Dermis blood vessel endothelial cell (primary cell): ENCODE data around the gene ARHGDIB. TPM values are rescaled to one million over a fixed set of nuclear protein-coding genes. Genes with fewer than 3 reads are reported as not detected.
A peak's percentile ranks its signal among the peaks of the same experiment; 100 is the strongest.

ENCODE experiments used
- DNase-seq: peaks from one replicate; pipeline ENCODE4 v3.0.0; 2010
- total RNA-seq: library from RNA; depleted of rRNA; stranded (reverse); fragments of >200 nt; gene quantifications from 2 replicates; pipeline ENCODE4 v1.2.3, GENCODE V29; 2014

The ARHGDIB gene
- total RNA-seq, 1 donor from 2014 or later = 117 TPM

DNA sequence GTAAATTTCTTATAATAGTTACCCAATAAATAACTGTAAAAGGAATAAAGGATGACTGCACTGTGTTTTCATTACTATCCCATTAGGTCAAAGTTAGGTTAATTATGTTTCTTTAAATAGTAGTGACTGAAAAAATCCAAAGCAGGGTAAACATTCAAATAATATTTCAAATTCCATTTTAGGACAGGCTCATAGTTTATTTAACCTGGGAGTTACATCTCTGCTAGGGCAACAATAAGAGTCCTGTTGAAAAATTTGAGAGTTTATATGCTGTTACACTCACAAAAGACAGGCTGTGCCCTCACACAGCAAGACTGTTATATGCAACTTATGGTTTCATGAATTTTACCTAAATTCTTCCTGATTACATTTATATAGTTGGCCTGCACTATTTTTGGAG, 31.1 kb downstream of the ARHGDIB start:
- no peak for DNase-seq

DNA sequence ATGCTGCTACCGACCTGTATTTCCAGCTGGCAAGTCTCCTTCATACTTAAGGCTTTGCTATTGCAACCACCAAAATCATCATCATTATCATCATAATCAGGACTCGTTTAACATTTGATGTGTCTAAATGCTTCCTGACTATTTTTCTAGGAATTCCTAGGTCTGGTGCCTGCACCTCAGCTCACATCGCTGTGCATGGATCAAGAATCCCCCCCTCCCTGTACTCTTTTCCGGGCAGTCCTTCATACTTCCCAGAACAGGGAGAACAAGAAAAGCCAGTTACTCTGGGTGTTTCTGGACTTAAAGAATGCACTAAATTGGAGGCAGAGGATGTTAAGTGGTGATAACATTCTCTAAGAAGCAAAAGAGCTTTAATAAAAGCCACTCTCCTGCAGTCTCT, 32.5 kb downstream of the ARHGDIB start:
- no peak for DNase-seq

DNA sequence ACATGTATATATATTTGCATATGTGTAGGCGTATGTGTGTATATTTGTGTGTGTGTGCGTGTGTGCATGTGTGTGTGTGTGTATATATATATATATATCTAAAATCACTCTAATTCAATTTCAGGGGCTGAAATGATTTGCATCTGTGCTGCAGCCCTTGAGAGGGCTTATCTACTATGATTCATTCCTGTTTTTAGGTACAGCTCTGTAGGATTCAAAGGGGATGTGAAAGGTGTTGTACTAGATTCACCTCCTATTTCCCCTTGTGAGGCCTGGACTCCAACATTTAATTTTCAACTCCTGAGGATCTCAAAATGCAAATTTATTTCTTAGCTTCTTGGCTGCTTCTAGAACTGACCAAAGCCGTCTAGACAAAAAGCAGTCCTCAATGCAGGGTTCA, 34.1 kb downstream of the ARHGDIB start:
- no peak for DNase-seq

DNA sequence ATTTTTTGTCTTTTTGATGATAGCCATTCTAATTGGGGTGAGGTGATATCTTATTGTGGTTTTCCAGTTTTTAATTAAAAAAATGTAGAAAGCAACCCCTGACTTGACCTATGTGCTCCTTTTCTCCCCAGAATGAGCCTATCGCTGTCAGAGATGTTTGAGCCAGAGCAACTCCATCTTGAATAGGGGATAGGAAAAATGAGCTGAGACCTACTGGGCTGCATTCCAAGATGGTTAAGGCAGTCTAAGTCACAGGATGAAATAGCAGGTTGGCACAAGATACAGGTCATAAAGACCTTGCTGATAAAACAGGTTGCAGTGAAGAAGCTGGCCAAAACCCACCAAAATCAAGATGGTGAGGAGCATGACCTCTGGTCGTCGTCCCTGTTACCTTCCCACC, 36.9 kb downstream of the ARHGDIB start:
- no peak for DNase-seq

DNA sequence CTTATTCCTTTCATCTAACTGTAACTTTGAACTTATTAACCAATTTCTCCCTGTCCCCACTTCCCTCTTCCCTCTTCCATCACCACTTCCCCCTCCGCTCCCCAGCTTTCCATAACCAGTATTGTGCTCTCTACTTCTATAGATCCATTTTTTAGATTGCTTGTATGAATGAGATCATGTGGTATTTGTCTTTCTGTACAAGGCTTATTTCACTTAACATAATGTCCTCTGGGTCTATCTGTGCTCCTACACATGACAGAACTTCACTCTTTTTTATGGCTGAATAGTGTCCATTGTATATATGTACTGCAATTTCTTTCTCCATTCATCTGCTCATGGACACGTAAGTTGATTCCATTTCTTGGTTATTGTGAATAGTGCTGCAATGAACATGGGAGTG, 37.5 kb downstream of the ARHGDIB start:
- no peak for DNase-seq

DNA sequence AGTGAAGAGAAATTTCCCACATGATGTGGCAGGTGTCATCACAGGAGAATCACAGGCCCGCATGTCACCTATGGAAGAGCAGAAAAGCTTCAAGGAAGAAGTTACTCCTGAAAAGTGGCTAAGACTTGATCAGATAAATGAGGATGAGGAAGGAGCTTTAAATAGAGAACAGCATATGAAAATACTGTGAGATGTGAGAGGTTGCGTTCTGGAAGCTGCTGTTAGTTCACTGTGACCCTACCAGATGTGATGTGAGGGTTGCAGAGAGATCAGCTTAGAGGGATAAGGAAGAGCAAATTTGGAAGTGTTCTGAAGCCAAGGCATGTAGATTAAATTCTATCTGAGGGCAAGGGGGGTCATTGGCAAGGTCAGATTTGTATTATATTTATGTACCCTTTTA, 40.2 kb downstream of the ARHGDIB start:
- no peak for DNase-seq

DNA sequence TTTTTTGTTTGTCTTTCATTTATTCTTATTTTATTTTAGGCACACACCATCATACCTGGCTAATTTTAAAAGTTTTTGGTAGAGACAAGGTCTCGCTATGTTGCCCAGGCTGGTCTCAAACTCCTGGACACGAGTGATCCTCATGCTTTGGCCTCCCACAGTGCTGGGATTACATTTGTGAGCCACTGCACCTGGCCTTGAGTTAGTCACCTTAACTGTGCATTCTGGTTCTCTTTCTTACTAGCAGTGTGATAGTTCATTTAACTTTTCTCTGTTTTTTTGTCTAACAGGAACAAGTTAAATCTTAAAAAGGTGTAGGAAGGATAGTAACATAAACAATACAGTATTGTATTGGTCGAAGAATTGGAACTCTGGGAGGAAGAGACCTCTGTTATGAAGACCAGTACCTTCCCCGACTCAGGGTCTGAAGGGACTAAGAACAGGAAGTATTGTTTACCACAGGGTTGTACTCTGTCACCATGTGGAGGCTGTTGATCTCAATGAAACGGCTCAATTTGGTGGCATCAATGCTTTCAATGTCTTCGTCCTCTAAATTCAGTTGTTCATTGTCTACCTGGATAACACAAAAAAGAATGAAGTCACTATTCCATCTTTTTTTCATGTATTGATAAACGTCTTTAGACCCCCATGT, 40.8 kb downstream of the ARHGDIB start:
- no peak for DNase-seq

DNA sequence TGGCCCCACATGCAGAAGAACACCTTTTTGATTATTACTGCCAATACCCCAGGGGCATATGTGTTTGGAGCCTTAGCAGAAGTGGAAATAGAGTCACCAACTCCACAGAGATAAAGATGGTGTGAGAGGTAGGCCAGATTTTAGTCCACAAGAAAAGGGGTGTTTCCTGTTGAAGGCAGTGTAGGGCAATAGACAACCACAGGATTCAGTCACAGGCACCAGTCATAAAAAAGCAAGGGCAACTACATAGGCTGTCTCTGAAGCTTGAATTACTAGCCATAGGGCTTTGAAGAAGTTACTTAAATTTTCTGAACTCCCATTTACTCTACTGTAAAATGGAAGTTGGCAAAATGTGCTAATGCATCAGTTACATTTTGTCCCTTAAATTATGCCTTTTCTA, 41.9 kb downstream of the ARHGDIB start:
- no peak for DNase-seq

DNA sequence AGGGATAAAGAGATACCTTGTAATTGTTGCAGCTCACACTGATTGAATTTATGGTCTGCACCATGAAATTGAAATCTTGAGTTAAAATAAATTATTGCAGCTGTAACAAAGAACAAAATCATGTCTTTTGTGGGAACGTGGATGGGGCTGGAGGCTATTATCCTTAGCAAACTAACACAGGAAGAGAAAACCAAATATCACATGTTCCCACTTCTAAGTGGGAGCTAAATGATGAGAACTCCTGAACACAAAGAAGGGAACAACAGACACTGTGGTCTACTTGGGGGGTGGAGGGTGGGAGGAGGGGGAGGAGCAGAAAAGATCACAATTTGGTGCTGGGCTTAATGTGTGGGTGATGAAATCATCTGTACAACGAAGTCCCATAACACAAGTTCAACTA, 45.7 kb downstream of the ARHGDIB start:
- DNase-seq = no peak

DNA sequence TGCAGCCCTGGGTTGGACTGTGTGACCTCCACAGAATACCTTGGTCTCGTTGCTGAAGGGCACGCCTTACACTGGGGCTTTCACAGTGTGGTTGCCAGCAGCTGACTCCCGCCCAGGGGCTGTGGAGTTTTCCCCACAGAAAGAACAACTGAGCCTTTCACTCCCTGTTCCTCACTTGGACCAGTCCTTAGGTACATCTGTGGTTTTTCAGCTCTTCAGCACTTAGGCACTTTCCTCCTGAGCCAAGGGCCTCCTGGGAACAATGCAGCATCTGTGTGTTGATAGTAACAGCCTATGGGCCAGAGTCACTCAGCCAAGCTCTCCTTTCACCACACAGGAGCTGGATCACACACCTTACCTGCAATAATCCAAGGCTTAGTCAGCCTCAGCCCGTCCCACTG, 48.0 kb downstream of the ARHGDIB start:
- DNase-seq = no peak

DNA sequence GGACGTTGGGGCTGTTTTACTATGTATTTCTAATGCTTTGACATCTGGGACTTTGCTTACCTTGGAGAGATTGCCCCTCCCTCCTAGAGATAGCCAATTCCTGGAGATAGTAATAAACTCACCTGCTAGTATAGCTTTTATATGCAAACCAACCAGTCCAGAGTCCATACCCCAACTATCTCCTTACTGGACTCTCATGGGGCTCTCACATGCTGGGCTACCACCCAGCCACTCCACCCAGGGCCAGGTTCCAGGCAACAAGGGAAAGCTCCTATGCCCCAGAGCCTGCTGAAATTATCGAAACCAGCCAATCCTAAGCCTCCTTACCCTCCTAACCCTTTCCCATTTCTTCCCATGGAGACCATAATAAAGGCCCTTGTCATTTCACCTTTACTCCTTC, 50.3 kb downstream of the ARHGDIB start:
- DNase-seq = no peak

DNA sequence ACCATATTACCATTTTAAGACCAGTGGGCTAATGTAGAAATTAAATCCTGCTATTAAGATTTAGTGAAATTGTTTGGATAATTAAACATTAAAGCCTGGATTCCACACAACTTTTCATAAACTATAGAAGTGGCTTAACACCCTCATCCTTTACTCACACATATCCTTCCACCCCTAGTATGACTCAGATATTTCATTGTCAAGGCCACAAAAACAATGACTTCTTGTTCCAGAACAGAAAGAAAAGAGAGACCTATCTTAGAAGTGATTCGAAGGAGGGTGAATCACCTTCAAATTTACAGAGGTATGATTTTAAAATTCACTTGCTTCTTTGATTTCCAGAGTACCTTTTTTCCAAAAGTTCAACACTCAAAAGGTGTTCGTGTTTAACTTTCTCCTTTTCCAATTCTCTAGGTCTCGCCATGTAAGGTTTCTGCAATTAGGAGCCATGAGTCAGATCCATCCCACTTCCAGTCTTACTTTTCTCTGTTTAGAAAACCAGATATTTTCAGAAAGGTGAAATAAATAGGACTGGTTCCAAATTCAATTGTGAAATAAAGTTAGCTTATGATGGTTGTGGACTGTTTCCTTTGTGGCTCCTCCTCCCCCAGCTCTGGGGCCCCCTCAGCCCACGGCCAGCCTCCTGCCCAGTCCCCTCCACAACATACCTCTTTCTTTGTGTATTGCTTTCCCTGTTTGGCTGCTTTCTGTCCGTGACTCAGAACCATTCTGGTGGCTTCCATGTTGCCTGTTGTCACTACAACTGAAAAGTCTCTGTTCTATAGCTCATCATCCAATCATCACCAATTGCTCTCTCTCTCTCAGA, 51.1 kb downstream of the ARHGDIB start:
- peak; percentile 81 for DNase-seq

DNA sequence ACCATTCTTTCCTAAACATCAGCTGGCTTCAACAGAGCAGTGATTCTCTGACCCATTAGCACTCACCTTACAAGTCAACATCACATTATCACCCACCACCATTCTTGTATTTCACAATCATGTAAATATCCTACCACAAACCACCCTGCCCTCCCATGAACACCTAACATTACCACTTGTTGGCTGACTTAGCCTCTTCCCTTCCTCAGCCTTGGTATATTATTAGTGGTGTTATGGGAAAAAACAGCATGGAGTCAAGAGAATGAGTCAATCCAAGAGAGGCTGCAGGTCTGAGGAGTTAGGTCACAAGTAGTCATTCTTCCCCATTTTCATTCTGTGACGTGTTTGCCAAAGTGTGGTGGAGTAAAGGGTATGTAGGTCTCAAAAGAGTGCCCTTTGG, 53.4 kb downstream of the ARHGDIB start:
- no peak for DNase-seq

DNA sequence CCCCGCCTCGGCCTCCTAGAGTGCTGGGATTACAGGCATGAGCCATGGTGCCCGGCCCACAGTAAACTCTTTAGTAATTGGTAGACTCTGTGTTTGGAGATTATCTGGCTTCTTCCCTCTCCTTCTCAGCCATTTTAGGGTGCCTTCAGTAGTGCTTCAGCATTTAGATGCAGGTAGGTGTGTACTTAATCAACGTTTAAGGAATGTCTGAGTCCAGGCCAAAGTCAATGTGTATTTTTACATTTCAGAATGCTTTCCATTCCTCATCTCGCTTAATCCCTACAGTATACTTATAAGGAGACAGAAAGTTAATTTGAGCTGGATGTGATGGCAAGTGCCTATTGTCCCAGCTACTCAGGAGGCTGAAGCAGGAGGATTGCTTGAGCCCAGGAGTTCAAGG, 55.3 kb downstream of the ARHGDIB start:
- DNase-seq = no peak

DNA sequence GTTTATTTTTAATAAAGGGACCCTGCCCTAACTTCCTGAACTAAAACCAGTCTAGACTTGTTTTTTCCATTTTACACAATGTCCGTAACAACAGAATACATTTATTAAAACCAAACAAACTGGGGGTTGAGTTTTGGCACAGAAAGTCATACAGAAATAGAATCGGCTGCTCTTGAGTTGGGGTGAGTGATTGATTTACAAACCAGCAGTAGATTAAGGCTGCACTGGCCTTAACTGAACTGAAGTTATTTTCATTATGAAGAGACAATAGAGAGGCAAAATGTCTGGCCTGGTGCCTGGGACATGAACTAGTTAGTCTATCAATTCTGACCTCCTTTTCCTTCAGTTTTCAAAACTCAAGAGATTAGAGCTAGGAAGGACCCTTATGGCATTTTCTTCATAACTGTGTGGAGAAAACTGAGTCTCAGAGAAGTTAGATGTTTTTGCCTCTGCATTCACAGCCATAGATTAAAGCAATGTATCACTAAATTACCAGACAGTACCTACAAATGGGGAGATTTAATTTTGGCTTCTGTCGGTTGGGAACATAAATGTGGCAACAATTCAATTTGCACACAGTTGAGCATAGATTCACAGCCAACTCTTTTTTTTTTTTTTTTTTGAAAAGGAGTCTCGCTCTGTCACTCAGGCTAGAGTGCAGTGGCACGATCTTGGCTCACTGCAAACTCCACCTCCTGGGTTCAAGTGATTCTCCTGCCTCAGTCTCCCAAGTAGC, 56.0 kb downstream of the ARHGDIB start:
- DNase-seq = peak; percentile 88

DNA sequence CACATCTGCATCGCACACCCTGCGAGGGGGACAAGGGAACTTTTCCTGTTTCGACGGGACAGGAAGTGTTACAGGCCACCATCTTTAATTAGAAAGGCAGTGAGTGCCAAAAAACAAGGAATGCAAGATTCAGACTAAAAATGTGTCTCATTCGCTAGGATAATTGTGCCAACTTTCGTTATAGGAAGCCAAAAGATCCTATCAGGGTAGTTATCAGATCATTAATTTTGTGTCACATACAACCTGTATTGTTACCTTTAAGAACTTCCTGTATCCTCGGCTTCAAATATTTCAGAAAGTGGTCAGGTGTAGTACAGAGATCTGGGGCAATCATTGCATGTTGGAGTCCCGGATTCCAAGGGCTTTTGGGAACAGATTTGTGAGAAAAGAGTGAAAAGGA, 56.5 kb downstream of the ARHGDIB start:
- DNase-seq = no peak

DNA sequence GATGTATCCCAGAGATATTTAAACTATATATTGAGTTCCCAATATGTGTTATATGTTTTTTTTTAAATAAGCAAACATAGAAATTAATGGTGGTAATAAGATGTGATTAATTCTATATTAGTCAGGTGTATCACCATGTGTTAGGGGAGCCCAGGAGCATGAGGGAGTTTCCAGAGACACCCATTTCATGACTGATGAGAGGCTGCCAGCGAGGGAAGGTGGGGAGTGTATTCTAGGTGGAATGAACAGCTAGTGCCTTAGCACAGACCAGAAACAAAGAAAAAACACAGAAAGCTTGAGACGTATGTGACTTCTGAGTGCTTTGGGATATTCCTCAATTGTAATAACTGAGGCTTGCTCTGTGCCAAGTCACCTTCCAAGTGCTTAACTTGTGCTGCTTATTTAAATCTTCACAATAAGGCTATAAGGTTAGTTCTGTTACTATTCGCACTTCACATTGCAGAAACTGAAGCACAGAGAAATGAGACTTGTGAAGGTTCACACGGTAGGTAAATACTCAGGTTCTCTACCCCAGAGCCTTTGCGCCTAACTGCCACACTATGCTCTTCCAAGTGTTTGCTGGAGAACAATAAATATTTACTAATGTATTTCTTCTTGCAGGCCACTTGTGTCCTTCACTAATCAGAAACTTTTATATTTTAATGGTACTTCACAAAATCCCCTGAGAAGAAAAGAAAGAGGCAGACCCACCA, 57.9 kb downstream of the ARHGDIB start:
- DNase-seq = no peak

DNA sequence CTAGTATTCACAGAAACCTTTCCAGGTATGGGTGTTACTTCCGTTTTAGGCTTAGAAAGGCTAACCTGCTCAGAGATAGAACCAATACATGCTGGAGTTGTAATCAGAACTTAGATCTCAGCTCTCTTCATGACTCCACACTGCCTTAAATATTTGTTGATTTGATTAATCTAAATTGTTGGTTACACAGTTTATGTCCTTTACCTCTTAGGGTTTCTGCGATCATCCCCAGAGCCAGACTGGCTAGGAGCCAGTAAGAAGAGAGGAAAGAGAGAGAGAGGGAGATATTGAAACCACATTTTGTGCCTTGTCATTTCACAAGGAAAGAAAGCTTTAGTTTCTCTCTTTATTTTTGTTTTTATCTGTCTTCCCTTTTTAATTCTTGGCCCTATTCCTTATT, 58.9 kb downstream of the ARHGDIB start:
- DNase-seq = no peak

DNA sequence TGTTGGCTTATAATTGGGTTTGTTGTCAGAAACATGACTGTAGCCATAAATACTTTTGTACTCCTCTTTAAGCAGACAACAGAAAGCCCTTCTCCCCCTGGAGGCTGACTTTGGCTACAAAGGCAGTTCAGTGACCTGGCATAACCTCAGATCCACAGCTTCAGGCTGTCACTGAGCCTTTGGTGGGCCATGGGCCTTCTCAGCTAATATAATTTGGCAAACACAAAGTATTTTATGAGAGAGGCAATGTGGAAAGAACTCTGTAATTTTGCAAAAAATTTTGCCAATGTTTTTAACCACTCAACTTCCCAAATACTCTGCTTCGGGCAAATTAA, 60.2 kb downstream of the ARHGDIB start:
- DNase-seq = no peak

DNA sequence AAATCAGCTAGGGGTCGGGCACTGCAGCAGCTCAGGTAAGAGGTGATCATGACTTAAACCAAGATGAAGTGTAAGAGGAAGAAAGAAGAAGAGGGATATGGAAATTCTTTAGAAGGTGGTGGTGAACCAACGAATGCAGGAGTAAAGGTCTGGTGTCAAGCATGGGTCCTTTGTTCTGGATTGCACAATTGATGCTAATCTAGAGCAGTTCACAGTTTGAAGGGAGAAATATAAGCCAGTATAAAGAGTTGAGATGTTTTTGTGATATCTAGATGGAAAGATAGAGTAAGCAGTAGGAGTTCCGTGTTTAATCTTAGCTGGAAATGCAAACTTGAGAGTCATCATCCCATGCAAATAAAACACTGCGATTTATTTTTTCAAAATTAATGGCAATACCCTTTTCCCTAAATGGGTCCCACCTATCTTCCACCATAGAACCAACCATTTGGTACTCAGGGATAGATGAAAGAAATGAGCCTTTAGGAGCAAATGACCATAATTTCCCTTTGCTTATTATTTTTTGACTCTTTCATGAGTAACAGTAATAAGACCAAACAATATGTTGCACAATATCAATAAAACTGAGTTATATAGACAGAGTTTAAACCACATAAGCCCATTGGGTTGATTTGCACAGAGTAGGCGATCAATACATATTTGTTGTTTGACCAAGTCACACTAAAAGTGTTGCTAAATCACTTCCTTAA, 60.7 kb downstream of the ARHGDIB start:
- DNase-seq = no peak

DNA sequence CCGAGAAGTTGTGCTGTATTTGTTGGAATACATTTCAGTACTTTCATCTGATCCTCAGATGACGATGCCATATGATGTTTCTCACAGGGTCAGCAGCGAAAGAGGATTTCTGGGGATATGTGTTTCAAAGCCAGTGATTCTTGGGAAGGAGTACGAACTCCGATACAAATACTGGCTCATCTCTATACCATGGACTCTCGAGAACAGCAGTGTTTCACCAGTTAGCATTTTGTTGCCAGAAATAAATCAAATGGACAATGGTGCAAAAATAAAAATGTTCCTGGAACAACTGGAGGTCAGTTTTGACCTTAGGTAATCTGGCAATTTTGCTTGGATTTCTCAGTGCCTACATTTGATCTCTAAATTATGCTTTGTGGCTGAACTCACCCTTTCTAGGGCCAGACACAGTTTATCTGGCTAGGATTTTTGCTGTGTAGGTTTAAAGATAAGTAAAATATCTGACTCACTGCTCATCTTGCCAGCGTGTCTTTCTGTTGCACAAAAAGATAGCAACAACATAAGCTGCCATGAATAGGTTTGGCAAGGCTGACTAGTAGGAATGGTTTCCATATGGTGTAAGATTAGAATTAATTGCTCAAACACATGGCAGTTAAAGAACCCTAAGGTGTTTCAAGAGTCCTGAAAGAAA, 64.8 kb downstream of the ARHGDIB start:
- DNase-seq = no peak
